ENCODE data around the gene TSPAN32.
"Not testable (repeated sequence)": the region's sequence is repeated elsewhere in the genome, so short reads cannot be mapped to it uniquely, and the experiment has no call there.

TSPAN32 gene

DNA sequence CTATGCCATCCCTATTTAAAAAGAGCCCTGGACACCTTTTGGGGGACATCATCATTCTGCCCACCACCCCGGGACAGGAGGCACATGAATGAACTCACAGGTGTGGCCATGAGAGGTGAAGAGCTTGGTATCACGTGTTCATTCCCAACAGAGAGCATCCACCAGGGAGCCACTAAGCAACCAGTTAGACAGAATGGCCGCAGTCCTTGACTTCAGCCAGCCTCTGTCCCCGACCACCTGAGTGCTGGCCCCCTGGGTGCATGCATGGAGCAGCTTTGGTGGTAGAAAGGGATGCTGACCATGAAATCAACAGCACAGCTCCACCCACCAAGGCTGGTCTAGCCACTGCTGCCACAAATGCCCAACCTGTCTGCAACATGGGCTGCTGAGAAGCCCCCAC lies 44.2 kb downstream of the TSPAN32 start:
- no peak for DNase-seq

GRCh38 chr11:2346586-2347307 lies 44.9 kb downstream of the TSPAN32 start:
- no peak for DNase-seq

- DNase-seq = no peak
Measured at GRCh38 chr11:2347308-2347830, 45.6 kb downstream of the TSPAN32 start.

GRCh38 chr11:2348986-2349385 lies 47.2 kb downstream of the TSPAN32 start:
- no peak for DNase-seq

DNA sequence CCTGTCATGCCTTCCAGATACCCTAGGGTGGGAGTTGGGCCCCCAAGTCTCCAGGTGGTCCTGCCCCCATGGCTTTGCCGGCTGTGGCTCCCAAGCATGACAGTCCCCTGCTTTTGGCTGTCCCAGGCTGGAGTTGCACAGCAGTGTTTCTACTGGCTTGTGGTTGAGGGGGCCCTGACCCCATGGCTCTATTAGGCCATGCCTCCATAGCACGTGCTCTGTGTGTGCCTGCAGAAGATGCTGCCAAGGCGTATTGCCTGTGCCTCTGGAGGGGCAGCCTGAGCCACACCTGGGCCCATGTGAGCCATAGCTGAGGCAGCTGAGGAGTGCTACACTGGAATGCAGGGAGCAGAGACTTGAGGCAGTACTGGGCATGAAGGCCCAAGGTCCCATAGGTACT lies 49.9 kb downstream of the TSPAN32 start:
- DNase-seq = no peak

DNA sequence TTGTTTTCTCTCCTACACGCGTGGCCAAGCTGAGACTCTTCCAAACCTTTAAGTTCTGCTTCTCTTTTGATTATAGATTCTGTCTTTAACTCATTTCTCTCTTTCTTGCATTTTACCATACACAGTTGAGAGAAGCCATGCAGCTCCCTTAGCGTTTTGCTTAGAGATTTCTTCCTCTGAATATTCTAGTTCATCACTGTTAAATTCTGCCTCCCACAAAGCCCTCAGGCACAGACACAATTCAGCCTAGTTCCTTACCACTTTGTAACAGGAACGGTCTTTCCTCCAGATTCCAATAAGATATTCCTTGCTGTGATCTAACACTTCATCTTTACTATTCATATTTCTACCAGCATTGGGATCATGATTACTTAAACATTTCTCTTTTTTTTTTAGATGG lies 50.6 kb downstream of the TSPAN32 start:
- no peak for DNase-seq

DNA sequence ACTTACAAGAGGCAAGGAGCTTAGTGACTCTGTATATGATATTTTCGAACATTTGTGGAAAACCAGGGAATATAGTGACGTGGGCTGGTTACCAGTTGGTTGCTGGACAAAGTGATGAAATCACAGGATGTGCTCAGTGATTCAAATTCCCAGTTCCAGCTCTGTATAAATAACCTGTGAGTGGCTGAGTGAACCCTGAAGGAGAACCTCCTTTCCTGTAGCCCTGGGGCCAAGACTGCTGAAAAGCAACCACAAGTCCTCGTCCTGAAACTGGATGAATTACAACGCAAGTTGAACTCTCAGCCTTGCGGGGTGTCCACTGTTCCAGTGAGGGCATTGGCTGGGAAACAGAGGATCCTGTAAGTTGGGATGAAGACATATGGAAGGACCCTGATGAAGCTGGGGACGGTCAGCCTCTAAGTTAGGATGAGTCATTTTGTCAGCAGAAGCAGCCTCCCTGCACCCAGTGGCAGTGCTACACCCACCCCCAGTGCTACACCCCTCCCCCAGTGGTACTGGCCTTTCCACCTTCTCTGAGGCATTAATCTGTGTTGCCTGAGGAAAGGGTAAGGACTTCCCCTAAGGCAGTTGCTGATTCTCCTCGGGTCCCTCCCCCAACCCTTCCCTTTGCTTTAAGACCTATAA lies 53.3 kb downstream of the TSPAN32 start:
- DNase-seq = no peak

- no peak for DNase-seq
Measured at GRCh38 chr11:2357246-2357645, 55.4 kb downstream of the TSPAN32 start.

DNA sequence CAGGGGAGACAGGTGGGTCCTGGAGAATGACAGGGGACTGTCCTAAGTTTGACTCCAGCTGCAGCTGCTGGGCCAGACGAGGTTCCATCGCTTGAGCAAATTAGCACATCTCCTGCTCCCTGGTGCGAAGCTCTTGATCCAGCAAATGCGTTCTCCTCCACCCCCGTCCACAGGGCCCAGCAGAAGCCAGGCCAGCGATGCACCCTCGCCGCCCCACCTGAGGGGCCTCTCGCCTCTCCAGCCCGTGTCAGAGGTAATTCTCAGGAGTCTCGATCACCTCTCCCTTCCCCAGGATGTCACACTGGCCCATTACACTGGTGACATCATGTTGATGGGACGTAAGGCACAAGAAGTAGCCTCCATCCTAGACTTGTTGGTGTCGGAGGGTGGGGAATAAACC lies 55.8 kb downstream of the TSPAN32 start:
- DNase-seq = not testable (repeated sequence)

DNA sequence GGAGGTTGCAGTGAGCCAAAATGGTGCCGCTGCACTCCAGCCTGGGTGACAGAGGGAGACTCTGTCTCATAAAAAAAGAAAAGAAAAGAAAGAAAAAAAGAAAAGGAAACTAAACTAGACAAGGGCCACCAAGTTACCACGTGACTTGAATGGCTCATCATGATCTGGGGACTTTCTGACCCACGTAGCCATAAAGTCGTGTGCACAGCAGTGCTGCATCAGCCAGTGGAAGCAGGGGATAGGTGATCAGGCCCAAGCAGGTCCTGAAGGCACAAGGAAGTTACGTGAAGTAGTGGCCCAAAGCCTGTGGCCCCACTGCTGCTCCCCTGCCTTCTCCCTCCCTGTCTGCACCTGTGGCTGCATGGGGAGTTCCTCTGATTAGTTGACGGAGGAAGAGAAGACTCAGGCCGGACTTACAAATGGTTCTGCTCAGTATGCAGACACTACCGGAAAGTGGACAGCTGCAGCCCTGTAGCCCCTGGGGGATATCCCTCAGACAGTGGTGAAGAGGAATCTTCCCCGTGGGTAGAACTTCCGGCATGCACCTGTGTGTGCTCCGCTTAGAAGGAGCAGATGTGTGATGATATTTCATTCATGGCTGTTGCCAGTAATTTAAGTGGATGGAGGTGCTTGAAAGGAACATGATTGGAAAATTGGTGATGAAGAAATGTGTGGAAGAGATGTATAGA lies 57.1 kb downstream of the TSPAN32 start:
- no peak for DNase-seq

DNA sequence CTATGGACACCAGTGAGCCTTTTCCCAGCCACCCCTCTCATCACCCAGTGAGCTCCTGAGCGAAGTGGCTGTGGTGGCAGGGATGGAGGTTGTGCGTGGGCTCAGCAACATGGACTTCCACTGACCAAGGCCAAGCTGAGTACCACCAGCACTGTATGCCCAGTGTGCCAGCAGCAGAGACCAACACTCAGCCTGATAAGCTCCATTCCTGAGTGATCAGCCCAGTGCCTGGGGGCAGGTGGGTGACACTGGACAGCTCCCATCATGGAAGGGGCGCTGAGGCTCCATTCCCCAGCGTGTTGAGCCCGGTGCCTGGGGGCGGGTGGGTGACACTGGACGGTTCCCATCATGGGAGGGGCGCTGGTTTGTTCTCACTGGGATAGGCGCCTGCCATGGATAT lies 57.7 kb downstream of the TSPAN32 start:
- DNase-seq = no peak

DNA sequence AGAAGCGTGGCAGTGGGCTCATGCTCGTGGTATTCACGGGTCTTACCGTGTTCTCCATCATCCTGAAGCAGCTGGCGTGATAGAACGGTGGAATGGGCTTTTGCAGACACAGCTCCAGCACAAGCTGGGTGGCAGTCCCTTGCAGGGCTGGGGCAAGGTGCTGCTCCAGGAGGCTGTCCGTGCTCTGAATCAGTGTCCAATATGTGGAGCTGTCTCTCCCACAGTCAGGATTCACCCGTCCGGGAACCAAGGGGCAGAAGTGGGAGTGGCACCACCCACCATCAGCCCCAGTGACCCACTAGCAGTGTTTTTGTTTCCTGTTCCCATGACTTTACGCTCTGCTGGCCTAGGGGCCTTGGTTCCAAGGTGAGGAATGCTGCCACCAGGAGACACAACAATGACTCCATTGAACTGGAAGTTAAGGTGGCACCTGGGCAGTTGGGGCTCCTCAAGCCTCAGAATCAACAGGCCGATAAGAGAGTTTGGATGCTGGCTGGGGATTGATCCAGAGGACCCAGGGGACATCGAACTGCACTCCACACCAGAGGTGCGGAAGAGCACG lies 58.3 kb downstream of the TSPAN32 start:
- DNase-seq = no peak

DNA sequence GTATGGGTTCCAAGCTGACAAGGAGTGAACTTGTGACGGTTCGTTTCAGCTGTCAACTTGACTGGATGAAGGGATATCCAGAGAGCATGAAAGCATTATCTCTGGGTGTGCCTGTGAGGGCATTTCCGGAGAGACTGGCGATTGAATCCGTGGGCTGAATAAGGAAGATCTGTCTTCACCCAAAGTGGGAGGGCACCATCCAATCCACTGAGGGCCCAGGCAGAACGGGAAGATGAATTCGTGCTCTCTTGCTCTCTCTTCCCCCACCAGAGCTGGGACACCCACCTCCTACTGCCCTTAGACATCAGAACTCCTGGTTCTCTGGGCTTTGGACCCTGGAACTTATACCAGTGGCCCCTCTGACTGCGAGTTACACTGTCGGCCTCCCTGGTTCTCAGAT lies 59.8 kb downstream of the TSPAN32 start:
- no peak for DNase-seq

DNA sequence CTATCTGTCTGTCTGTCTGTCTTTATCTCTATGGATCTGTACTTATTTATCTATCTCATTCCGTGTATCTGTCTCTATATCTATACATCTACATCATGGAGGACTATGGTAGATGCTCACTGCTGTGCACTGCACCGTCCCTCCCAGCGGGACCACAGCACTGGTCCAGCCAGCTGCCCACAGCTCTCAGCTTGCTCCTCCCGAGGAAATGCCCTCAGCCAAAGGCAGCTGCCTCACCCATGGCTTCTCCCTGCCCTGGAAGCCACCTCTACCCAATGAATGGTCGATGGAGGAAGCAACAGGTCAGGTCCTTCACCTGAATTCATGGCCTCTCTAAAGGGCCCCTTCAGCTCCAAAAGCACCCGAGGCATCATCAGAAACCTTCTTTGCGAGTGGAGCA lies 60.6 kb downstream of the TSPAN32 start:
- no peak for DNase-seq

DNA sequence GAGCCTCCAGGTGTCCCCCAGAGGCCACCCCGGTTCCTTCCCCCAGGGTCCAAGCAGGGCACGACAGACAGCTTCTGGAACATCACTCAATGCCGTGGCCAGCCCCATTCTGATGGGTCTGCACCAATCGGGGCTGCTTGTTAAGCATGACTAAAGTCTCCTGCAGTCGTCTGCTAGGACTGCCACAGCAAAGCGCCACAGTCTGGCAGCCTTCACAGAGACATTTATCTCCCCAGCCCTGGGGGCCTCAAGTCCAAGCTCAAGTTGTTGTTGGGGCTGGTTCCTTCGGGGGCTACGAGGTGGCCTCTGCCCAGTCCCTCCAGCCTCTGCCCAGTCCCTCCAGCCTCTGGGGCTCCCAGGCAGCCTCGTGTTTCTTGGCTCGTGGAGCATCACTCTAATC lies 61.3 kb downstream of the TSPAN32 start:
- DNase-seq = no peak

GRCh38 chr11:2363577-2364370 lies 62.0 kb downstream of the TSPAN32 start:
- no peak for DNase-seq

GRCh38 chr11:2364386-2364785 lies 62.6 kb downstream of the TSPAN32 start:
- not testable (repeated sequence) for DNase-seq

GRCh38 chr11:2365571-2366210 lies 63.9 kb downstream of the TSPAN32 start:
- DNase-seq = no peak

- no peak for DNase-seq
Measured at GRCh38 chr11:2366276-2366675, 64.5 kb downstream of the TSPAN32 start.

- no peak for DNase-seq
Measured at GRCh38 chr11:2366733-2367132, 64.9 kb downstream of the TSPAN32 start.

DNA sequence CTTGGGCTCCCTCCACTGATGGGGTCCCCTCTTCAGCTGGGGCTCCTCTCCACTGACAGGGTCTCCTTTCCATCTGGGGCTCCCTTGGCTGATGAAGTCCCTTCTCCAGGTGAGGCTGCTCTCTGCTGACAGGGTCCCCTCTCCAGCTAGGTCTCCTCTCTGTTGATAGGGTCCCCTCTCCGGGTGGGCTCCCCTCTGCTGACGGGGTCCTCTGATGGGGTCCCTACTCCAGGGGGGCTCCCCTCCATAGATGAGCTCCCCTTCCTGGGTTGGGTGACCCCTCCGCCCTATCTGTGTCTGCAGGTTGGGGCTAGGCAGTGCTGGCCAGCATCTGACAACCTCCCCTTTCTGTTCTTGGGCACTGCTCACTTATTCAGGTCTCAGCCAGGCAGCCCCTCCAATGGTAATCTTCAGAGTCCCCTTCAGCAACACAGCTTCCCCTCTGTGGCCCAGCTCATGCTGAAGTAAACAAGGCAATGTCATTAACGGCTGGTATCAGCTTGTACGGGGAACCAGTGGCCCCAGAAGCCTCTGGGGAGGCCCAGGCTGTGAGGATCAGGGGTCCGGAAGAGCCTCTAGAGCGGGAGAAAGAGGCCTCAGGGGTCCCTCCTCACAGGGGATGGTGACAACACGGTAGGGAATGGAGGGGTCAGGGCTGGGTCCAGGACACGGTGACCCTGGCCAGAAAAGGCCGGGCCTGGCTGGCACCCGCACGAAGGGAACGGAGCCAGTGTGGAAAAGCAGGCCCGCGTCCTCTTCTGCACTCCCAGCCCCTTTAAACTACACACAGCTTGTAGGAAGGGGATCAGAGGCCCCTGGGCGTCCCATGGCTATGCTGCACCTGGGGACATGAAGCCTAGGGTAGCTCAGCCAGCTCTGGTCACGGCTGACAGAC lies 65.7 kb downstream of the TSPAN32 start:
- DNase-seq = no peak

Data from CD4-positive, alpha-beta T cell treated with Interferon gamma for 1 hour (primary cell).